Measurements from ENCODE around the gene ZNF487.
"Not testable (repeated sequence)": the region's sequence is repeated elsewhere in the genome, so short reads cannot be mapped to it uniquely, and the experiment has no call there.

Gene ZNF487

GRCh38 chr10:43420369-43421200 is 16.3 kb upstream of the ZNF487 start:
- H3K4me3 ChIP-seq (replicated peaks; ENCODE audit: low read depth, low read length): peak overlapping the region; percentile 45
- peak; percentile 52 for DNase-seq (ENCODE audit: extremely low read depth, low read depth)
- TF ChIP-seq, protein P1, sequence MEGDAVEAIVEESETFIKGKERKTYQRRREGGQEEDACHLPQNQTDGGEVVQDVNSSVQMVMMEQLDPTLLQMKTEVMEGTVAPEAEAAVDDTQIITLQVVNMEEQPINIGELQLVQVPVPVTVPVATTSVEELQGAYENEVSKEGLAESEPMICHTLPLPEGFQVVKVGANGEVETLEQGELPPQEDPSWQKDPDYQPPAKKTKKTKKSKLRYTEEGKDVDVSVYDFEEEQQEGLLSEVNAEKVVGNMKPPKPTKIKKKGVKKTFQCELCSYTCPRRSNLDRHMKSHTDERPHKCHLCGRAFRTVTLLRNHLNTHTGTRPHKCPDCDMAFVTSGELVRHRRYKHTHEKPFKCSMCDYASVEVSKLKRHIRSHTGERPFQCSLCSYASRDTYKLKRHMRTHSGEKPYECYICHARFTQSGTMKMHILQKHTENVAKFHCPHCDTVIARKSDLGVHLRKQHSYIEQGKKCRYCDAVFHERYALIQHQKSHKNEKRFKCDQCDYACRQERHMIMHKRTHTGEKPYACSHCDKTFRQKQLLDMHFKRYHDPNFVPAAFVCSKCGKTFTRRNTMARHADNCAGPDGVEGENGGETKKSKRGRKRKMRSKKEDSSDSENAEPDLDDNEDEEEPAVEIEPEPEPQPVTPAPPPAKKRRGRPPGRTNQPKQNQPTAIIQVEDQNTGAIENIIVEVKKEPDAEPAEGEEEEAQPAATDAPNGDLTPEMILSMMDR (IDR thresholded peaks at IDR 0.05; ENCODE audit: low read depth, low read length, missing control alignments): peak; percentile 9

- peak overlapping the region; percentile 45 for H3K4me3 ChIP-seq (replicated peaks; ENCODE audit: low read depth, low read length)
- TF ChIP-seq, protein P1 (IDR thresholded peaks at IDR 0.05; ENCODE audit: low read depth, low read length, missing control alignments): no peak
- no peak for DNase-seq (ENCODE audit: extremely low read depth, low read depth)
Measured at GRCh38 chr10:43421201-43421507, 15.8 kb upstream of the ZNF487 start.

DNA sequence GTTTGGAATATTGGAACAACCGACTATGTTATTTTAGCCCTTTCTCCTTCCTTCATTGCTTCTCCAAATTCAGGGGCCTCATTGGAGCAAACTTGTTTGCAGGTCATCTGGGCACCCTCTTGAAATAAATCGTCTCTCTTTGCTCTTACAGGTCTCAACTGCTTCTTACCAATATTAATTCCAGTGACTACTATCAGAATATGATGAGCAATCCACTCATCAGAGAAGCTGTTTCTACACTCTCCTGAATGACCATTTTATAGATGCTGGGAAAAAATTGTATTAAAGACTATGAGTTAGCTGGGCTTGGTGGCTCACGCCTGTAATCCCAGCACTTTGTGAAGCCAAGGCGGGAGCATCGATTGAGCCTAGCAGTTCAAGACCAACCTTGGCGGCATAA is 15.4 kb upstream of the ZNF487 start:
- TF ChIP-seq, protein P1 (IDR thresholded peaks at IDR 0.05; ENCODE audit: low read depth, low read length, missing control alignments): no peak
- DNase-seq (ENCODE audit: extremely low read depth, low read depth): no peak
- no peak overlapping the region for H3K4me3 ChIP-seq (replicated peaks; ENCODE audit: low read depth, low read length)

DNA sequence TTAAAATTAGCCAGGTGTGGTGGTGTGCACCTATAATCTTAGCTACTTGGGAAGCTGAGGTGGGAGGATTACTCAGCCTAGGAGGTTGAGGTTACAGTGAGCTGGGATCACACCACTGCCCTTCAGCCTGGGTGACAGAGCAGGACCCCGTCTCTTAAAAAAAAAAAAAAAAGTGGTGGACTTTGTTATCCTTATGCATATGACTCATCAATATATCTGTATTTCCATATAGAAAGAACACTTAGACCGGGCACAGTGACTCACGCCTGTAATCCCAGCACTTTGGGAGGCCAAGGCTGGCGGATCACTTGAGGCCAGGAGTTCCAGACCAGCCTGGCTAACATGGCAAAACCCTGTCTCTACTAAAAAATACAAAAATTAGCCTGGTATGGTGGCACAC is 15.0 kb upstream of the ZNF487 start:
- not testable (repeated sequence) for H3K4me3 ChIP-seq (replicated peaks; ENCODE audit: low read depth, low read length); DNase-seq (ENCODE audit: extremely low read depth, low read depth)

- TF ChIP-seq, protein P1 (IDR thresholded peaks at IDR 0.05; ENCODE audit: low read depth, low read length, missing control alignments): no peak
- no peak for DNase-seq (ENCODE audit: extremely low read depth, low read depth)
- H3K4me3 ChIP-seq (replicated peaks; ENCODE audit: low read depth, low read length): no peak overlapping the region
Measured at GRCh38 chr10:43424416-43424815, 12.5 kb upstream of the ZNF487 start.

DNA sequence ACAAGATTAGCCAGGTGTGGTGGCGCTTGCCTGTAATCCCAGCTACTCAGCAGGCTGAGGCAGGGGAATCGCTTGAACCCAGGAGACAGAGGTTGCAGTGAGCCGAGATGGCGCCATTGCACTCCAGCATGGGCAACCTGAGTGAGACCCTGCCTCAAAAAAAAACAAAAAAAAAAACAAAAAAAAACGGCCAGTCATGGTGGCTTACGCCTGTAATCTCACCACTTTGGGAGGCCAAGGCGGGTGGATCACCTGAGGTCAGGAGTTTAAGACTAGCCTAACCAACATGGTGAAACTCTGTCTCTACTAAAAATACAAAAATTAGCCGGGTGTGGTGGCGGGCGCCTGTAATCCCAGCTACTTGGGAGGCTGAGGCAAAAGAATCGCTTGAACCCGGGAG is 10.4 kb upstream of the ZNF487 start:
- H3K4me3 ChIP-seq (replicated peaks; ENCODE audit: low read depth, low read length); DNase-seq (ENCODE audit: extremely low read depth, low read depth): not testable (repeated sequence)

DNA sequence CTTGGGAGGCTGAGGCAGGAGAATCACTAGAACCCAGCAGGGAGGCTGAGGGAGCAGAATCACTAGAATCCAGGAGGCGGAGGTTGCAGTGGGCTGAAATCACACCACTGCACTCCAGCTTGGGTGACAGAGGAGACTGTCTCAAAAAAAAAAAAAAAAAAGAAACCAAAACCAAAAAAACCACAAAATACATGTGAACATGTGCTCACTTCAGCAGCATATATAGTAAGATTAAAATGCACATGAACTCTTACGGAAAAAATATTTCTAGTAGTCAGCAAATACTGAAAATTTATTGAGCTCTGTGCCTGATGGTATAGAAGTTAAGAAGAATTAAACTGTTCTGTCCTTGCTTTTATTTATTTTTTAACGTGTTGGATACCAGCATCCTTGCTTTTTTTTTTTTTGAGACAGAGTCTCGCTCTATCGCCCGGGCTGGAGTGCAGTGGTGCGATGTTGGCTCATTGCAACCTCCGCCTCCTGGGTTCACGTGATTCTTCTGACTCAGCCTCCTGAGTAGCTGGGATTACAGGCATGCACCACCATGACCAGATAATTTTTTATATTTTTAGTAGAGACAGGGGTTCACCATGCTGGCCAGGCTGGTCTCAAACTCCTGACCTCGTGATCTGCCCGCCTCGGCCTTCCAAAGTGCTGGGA is 9.6 kb upstream of the ZNF487 start:
- H3K4me3 ChIP-seq (replicated peaks; ENCODE audit: low read depth, low read length): no peak overlapping the region
- TF ChIP-seq, protein P1 (IDR thresholded peaks at IDR 0.05; ENCODE audit: low read depth, low read length, missing control alignments): no peak
- DNase-seq (ENCODE audit: extremely low read depth, low read depth): no peak

Measured in HFF-Myc (cell line).